ENCODE results near the gene FNDC3A.
"Not testable (repeated sequence)": the region's sequence is repeated elsewhere in the genome, so short reads cannot be mapped to it uniquely, and the experiment has no call there.

The FNDC3A gene

DNA sequence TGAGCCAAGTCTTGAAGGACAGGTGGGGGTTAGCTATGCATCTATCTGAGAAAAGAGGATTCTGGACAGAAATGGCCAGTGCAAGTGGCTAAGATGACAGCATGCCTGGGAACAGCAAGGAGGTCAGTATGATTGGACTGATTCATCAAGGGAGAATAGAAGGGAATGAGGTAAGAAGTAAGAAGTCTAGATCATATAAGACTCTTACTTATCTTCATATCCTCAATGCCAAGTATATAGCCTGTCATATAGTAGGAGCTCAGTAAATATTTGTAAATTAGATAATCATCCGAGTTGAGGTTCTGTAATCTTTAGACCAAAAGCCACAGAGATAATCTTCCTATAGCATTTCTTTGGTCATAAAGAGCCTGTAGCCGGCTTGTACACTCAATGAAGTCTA is 141.2 kb downstream of the FNDC3A start:
- Histone ChIP-seq H3K9me3 (replicated peaks in 1 of 11) (peaks cover 24 to 55% (median 45%) of the 10 kb centered on the region in 11 experiments), H3K36me3 (peaks cover 53 to 75% (median 64%) of the 10 kb centered on the region in 11 experiments), H4K20me1 (no peaks in the 10 kb centered on the region), H3K9ac (no peak overlapping the region), H3K27me3 (no peaks in the 10 kb centered on the region), H3K4me2 (no peak overlapping the region), H3K4me3 (no peak overlapping the region), H3K4me1 (peaks cover 5 to 22% (median 19%) of the 10 kb centered on the region in 10 experiments; a peak in 19 of 20 replicates), H3K27ac (no peak overlapping the region)
- TF ChIP-seq Cebpa-rat (IDR thresholded peaks at IDR 0.05): no peak

DNA sequence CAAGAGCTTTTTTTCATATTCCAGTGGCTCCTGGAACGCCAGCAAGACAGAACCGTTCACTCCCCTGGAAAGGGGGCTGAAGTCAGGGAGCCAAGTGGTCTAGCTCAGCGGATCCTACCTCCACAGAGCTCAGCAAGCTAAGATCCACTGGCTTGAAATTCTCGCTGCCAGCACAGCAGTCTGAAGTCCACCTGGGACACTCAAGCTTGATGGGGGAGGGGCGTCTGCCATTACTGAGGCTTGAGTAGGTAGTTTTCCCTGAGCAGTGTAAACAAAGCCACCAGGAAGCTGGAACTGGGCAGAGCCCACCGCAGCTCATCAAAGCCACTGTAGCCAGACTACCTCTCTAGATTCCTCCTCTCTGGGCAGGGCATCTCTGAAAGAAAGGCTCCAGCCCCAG is 142.7 kb downstream of the FNDC3A start:
- H3K9ac ChIP-seq, H3K4me3 ChIP-seq, H3K4me2 ChIP-seq, H3K27me3 ChIP-seq, H3K4me1 ChIP-seq, H4K20me1 ChIP-seq, H3K27ac ChIP-seq: not testable (repeated sequence)
- Histone ChIP-seq H3K36me3 (peaks cover 53 to 79% (median 65%) of the 10 kb centered on the region in 11 experiments), H3K9me3 (replicated peaks in 1 of 11) (peaks cover 28 to 66% (median 51%) of the 10 kb centered on the region in 11 experiments)

DNA sequence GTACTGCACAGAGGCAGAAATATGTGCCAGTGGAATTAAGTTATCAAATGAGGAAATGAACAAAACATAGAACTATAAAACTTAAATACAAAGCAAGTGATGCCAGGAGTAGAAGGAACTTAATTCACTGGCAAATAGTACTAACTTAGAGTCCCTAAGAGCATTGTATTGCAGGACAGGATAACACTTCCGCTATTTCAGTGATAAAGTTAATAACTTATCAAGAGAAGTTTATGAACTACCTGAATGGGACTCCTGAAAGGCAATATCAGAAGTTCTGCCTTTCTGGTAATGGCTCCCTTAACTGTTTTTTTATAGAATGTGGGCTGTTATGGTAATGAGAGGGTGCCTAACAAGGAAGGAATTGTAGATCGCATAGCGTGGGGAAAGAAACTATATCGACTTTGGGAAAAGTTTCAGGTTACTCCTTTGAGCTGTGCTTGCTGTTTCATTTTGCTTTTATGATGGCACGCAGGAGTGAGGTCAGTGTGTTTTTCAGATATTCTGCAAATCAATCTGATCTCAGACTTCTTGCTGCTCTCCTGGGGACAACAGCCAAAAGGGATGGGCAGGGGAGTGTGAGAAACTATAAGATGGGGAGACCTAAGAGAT is 149.1 kb downstream of the FNDC3A start:
- H3K27ac ChIP-seq: no peak overlapping the region
- no peak overlapping the region for H3K4me3 ChIP-seq
- no peaks in the 10 kb centered on the region for H3K4me1 ChIP-seq
- H3K27me3 ChIP-seq: no peaks in the 10 kb centered on the region
- H3K9ac ChIP-seq: no peak overlapping the region
- no peak for TF ChIP-seq Cebpa-rat (IDR thresholded peaks at IDR 0.05)
- no peak overlapping the region for H3K4me2 ChIP-seq
- peaks cover 0 to 42% (median 6%) of the 10 kb centered on the region in 11 experiments; a peak in 8 of 22 replicates for H4K20me1 ChIP-seq
- peaks cover 22 to 61% (median 40%) of the 10 kb centered on the region in 11 experiments; a peak in 20 of 22 replicates for H3K36me3 ChIP-seq
- H3K9me3 ChIP-seq (replicated peaks in 1 of 11): peaks cover 9 to 32% (median 16%) of the 10 kb centered on the region in 11 experiments; a peak in 13 of 22 replicates

DNA sequence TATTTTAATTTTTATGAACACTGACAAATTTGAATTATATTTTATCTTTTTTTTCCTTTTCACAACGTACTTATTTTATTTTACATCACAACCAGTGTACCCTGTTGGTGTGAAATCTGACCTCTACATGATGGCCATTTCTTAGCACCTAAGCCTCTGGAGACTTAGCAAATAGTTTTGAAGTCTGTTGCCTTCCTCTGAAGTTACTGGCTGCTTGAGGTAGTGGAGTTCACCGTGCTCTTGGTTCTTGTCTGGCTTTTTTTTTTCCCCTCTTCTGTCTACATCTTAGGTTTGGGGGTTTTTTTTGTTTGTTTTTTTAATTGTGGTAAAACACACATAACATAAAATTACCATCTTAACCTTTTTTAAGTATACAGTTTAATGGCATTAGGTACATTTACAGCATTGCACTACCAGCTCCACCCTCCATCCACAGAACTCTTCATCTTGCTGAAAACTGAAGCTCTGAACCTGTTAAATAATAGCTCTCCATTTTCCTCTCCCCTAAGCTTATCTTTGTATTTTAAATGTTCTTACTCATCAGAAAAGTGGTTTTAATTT is 150.3 kb downstream of the FNDC3A start:
- Histone ChIP-seq H3K27me3 (no peaks in the 10 kb centered on the region), H3K9ac (no peak overlapping the region), H3K36me3 (peaks cover 19 to 60% (median 39%) of the 10 kb centered on the region in 11 experiments), H4K20me1 (peaks cover 0 to 42% (median 6%) of the 10 kb centered on the region in 11 experiments; a peak in 8 of 22 replicates), H3K4me2 (no peak overlapping the region), H3K4me3 (no peak overlapping the region), H3K27ac (no peak overlapping the region), H3K9me3 (replicated peaks in 1 of 11) (peaks cover 4 to 20% (median 11%) of the 10 kb centered on the region in 11 experiments; a peak in 10 of 22 replicates), H3K4me1 (no peaks in the 10 kb centered on the region)
- TF ChIP-seq Cebpa-rat (IDR thresholded peaks at IDR 0.05): no peak

DNA sequence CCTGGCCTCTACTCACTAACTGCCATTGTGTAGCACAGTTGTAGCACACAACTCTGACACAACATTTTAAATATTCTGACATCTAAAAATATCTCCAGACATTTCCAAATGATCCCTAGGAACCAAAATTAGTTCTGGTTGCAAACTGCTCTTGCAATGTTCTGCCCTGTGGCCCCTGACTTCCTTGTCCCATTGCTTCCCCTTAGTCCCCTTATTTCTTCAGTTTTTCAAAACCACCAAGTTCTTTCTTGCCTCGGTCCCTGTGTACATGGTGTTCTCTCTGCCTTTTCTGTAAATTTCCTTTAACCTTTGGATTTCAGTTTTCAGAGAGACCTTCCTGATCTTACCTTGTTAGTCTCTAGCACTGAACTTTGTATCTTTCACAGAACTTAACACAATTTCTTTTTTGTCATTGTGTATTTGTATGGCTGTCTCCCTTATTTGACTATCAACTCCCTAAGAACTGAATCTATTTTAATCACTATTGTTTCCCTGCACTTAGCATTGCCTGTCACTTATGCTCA is 156.8 kb downstream of the FNDC3A start:
- Histone ChIP-seq H3K9me3 (replicated peaks in 1 of 11) (no peaks in the 10 kb centered on the region), H3K27ac (0 out of 22 replicates have a peak overlapping the region, but pooled peaks of 1 of the 11 experiments have one; percentile 3), H3K36me3 (peaks cover 63 to 94% (median 81%) of the 10 kb centered on the region in 11 experiments), H3K4me3 (no peak overlapping the region), H3K4me2 (peak overlapping the region in 3 of 11 experiments; percentile 1 to 46 (median 44); a peak in 6 of 22 replicates), H4K20me1 (peaks cover 0 to 23% (median 0%) of the 10 kb centered on the region in 11 experiments; a peak in 7 of 22 replicates), H3K4me1 (peaks cover 0 to 18% (median 0%) of the 10 kb centered on the region in 10 experiments; a peak in 8 of 20 replicates), H3K27me3 (no peaks in the 10 kb centered on the region), H3K9ac (no peak overlapping the region)
- TF ChIP-seq Cebpa-rat (IDR thresholded peaks at IDR 0.05): no peak

DNA sequence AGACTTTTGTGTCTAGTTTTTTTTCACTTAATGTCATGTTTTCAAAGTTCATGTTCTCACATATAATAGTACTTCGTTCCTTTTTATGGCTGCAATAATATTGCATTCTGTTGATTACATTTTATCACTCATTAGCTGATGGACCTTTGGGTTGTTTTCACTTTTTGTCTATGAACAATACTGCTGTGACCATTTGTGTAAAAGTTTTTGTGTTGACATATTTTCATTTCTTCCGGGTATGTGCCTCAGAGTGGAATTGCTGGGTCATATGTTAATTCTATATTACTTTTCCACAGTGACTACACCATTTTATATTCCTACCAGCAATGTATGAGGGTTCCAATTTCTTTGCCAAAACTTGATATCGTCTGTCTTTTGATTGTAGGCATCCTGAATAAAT is 158.6 kb downstream of the FNDC3A start:
- H3K9ac ChIP-seq: no peak overlapping the region
- H3K27me3 ChIP-seq: no peaks in the 10 kb centered on the region
- peaks cover 67 to 97% (median 86%) of the 10 kb centered on the region in 11 experiments for H3K36me3 ChIP-seq
- peaks cover 0 to 18% (median 0%) of the 10 kb centered on the region in 10 experiments; a peak in 8 of 20 replicates for H3K4me1 ChIP-seq
- peaks cover 0 to 6% (median 0%) of the 10 kb centered on the region in 11 experiments; a peak in 3 of 22 replicates for H4K20me1 ChIP-seq
- H3K4me3 ChIP-seq: no peak overlapping the region
- no peak overlapping the region for H3K4me2 ChIP-seq
- no peaks in the 10 kb centered on the region for H3K9me3 ChIP-seq (replicated peaks in 1 of 11)
- no peak for TF ChIP-seq Cebpa-rat (IDR thresholded peaks at IDR 0.05)
- no peak overlapping the region for H3K27ac ChIP-seq

DNA sequence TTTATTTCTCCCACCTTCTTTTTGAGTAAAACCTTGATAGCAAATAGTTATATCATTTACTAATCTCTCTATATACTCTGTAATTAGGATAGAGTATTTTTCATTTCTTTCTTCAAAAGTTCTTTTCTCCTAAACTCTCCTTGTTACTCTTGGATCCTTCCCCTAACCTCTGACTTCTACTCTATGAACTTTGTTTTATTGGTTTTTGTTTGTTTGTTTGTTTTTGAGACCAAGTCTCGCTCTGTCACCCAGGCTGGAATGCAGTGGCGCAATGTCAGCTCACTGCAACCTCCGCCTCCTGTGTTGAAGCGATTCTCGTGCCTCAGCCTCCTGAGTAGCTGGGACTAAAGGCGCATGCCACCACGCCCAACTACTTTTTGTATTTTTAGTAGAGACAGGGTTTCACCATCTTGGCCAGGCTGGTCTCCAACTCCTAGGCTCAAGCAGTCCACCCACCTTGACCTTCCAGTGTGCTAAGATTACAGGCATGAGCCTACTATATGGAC is 161.5 kb downstream of the FNDC3A start:
- H3K9me3 ChIP-seq (replicated peaks in 1 of 11); H3K4me1 ChIP-seq; H3K9ac ChIP-seq; H4K20me1 ChIP-seq; H3K4me2 ChIP-seq; H3K27ac ChIP-seq; H3K27me3 ChIP-seq; H3K4me3 ChIP-seq: not testable (repeated sequence)
- H3K36me3 ChIP-seq: peaks cover 79 to 100% (median 95%) of the 10 kb centered on the region in 11 experiments

DNA sequence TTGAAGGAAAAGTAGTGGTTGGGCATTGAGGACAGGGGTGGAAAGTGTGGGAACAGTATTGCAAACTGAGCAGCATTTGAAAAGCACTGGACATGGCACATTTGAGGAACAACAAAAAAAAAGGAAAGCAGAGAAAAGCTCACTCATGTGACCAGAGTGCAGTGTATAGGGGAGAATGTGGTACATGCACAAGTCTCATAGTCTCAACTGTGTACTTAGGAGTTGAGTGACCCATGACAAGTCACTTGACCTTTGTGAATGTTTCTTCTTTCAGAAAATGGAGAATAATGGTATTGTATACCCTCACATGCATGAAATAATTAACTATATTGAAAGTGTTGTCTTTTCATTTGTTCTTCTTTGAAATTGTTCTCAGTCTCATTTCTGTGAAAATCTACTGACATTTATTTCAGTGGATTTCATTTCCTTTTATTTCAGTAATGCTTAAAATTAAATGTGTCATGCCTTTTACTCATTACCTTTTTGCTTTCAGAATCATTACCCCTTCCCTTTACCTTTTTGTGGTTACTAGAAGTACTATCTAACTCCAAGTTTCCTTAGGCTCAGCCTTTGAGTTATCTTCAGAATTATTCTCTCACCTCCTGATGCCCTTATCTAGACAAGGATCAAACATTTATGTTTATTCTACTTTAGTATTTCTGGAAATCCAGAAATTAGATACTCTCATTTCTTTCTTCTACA is 165.3 kb downstream of the FNDC3A start:
- Histone ChIP-seq H3K27ac (no peak overlapping the region), H3K4me2 (no peak overlapping the region), H3K4me1 (no peaks in the 10 kb centered on the region), H3K4me3 (no peak overlapping the region), H3K36me3 (peaks cover 76 to 100% (median 87%) of the 10 kb centered on the region in 11 experiments), H4K20me1 (no peaks in the 10 kb centered on the region; a peak in 1 of 22 replicates), H3K9ac (no peak overlapping the region), H3K9me3 (replicated peaks in 1 of 11) (no peaks in the 10 kb centered on the region), H3K27me3 (no peaks in the 10 kb centered on the region)
- no peak for TF ChIP-seq Cebpa-rat (IDR thresholded peaks at IDR 0.05)

DNA sequence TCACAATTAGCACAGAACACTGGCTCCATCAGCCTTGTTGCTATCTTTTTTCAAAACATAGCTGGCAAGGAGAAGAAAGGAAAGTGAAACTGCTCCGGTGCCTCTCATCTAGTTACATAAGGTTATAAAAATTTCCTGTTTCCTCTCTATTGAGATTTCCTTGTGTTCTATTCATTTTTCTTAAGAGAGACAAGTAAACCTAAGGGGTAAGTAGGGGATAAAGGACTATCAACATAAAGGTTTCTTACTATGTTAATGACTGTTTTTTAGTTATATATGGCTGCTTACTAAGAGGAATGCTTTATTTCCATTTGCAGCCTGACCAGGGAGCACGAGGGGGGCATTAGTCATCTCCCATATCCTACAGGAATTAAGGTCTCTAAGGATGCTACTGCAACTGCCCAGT is 171.2 kb downstream of the FNDC3A start:
- Histone ChIP-seq H3K4me3 (no peak overlapping the region), H3K27ac (peak overlapping the region in 2 of 11 experiments; percentile 10 to 38; a peak in 2 of 22 replicates), H3K36me3 (peaks cover 80 to 100% (median 88%) of the 10 kb centered on the region in 11 experiments), H3K9me3 (replicated peaks in 1 of 11) (peaks cover 46 to 51% (median 48%) of the 10 kb centered on the region in 11 experiments), H4K20me1 (no peaks in the 10 kb centered on the region), H3K9ac (no peak overlapping the region), H3K4me2 (peak overlapping the region; percentile 6 to 58 (median 37); a peak in 19 of 22 replicates), H3K27me3 (no peaks in the 10 kb centered on the region), H3K4me1 (peaks cover 4 to 12% (median 10%) of the 10 kb centered on the region in 10 experiments; a peak in 19 of 20 replicates)
- no peak for TF ChIP-seq Cebpa-rat (IDR thresholded peaks at IDR 0.05)
